Transverse colon (tissue), 4 donors: ENCODE data around the gene CSNK1D.

Source experiments
- EP300 ChIP-seq: sonication (generic); formaldehyde crosslinking; IDR thresholded peaks from one replicate; pipeline ENCODE4 v1.6.1; 2017; ENCODE audit warnings: antibody characterized with exemption, low read depth
- POLR2A ChIP-seq: fragments of 450-650 bp; IDR thresholded peaks from one replicate; pipeline ENCODE4 v1.6.1; 2016; ENCODE audit warnings: antibody characterized with exemption, mild to moderate bottlenecking, moderate library complexity
- POLR2AphosphoS5 ChIP-seq, 3 donors: sonication (generic); formaldehyde crosslinking; IDR thresholded peaks; one replicate each; pipeline ENCODE4 v1.6.1; 2016; ENCODE audit warnings: antibody characterized with exemption in 3 of 3
- TF ChIP-seq, protein P1 (sequence below), 5 experiments: fragments of 200-600 bp in 3 of 5; fragments of 450-650 bp in 2 of 5; sonication (generic) in 3 of 5; IDR thresholded peaks; 1 replicate in 2 of 5; 2 replicates in 3 of 5; pipeline ENCODE4 v1.5.1; 2016 to 2017; ENCODE audit warnings: antibody characterized with exemption in 5 of 5, inconsistent platforms in 3 of 5, mild to moderate bottlenecking in 2 of 5, moderate library complexity in 1 of 5

DNA sequence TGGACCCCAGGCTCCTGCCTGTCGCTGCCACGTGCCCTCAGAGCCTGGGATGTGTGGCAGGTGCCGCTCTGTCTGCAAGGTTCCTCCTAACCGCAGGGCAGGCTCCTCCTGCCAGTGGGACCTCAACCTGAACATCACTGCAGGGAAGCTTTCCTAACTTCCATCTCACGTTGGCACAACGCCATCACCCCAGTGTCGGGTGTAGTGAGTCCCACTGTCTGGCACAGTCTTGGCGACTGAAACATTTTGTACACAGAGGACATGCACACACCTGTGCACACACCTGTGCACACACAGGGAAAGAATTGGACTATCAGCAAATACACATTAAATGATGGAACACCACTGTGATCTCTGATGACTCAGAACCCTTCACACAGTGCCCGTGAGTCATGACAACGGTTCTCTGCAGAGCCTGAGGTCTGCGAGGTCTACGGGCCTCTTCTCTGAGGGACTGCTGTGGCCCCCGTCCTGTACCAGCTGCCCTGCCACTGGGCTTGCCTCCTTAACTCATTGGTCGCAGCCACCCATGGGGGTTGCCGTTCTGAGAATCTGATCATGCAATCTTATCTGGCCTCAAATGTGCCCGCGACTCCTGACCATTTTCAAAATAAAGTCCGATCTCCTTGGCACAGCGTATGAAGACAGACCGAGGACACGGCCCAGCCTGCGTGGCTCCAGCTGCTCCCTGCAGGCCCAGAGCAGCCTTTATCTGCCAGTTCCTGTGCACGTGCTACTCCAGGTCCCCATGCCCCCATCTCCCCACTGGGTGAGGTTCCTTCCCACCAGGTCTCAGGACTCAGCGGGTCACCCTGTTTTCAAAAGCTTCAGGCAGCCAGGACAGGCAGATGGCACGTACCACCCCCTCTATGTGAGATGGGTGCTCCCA, 68.4 kb downstream of the CSNK1D start:
- TF ChIP-seq, protein P1, sequence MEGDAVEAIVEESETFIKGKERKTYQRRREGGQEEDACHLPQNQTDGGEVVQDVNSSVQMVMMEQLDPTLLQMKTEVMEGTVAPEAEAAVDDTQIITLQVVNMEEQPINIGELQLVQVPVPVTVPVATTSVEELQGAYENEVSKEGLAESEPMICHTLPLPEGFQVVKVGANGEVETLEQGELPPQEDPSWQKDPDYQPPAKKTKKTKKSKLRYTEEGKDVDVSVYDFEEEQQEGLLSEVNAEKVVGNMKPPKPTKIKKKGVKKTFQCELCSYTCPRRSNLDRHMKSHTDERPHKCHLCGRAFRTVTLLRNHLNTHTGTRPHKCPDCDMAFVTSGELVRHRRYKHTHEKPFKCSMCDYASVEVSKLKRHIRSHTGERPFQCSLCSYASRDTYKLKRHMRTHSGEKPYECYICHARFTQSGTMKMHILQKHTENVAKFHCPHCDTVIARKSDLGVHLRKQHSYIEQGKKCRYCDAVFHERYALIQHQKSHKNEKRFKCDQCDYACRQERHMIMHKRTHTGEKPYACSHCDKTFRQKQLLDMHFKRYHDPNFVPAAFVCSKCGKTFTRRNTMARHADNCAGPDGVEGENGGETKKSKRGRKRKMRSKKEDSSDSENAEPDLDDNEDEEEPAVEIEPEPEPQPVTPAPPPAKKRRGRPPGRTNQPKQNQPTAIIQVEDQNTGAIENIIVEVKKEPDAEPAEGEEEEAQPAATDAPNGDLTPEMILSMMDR (IDR thresholded peaks at IDR 0.05), result no peak
- TF ChIP-seq POLR2A (no peak), EP300 (no peak), POLR2AphosphoS5 (IDR thresholded peaks at IDR 0.05) (no peak)
